H9 (cell line): ENCODE results near the gene IL3. TPM values are rescaled to one million over a fixed set of nuclear protein-coding genes. Genes with fewer than 3 reads are reported as not detected.

ENCODE experiments used
- DNase-seq: peaks from one replicate; pipeline ENCODE4 v3.0.0-alpha.2; 2017
- H2AFZ ChIP-seq: one replicate; pipeline ENCODE4 v1.6.1; 2013; ENCODE audit warnings: mild to moderate bottlenecking, low read length, control low read depth, moderate library complexity
- H2AK5ac ChIP-seq: 2 replicates; pipeline ENCODE4 v1.6.1; 2013; ENCODE audit warnings: low read length, control low read depth, mixed read lengths; ENCODE audit not compliant: insufficient read length
- H2BK120ac ChIP-seq: one replicate; pipeline ENCODE4 v1.6.1; 2013; ENCODE audit warnings: low read depth, mild to moderate bottlenecking, low read length, control low read depth, inconsistent platforms; ENCODE audit not compliant: poor library complexity, severe bottlenecking
- H2BK12ac ChIP-seq: 2 replicates; pipeline ENCODE4 v1.6.1; 2013; ENCODE audit warnings: low read length, control low read depth, mixed read lengths, low read depth; ENCODE audit not compliant: insufficient read length
- H2BK15ac ChIP-seq: 2 replicates; pipeline ENCODE4 v1.6.1; 2013; ENCODE audit warnings: low read depth, low read length, control low read depth
- H2BK20ac ChIP-seq: one replicate; pipeline ENCODE4 v1.6.1; 2013; ENCODE audit warnings: low read depth, mild to moderate bottlenecking, low read length, control low read depth, inconsistent platforms; ENCODE audit not compliant: poor library complexity, severe bottlenecking
- H2BK5ac ChIP-seq: 2 replicates; pipeline ENCODE4 v1.6.1; 2013; ENCODE audit warnings: low read length, control low read depth, mixed read lengths; ENCODE audit not compliant: insufficient read length
- H3K14ac ChIP-seq: 2 replicates; pipeline ENCODE4 v1.6.1; 2013; ENCODE audit warnings: low read length, control low read depth; ENCODE audit not compliant: insufficient read depth
- H3K18ac ChIP-seq: 2 replicates; pipeline ENCODE4 v1.6.1; 2013; ENCODE audit warnings: low read depth, mild to moderate bottlenecking, mixed read lengths, low read length, control low read depth; ENCODE audit not compliant: insufficient read length
- H3K23ac ChIP-seq: 2 replicates; pipeline ENCODE4 v1.6.1; 2013; ENCODE audit warnings: low read length, control low read depth, mixed read lengths, low read depth; ENCODE audit not compliant: insufficient read length
- H3K23me2 ChIP-seq: 2 replicates; pipeline ENCODE4 v1.6.1; 2013; ENCODE audit warnings: low read depth, mild to moderate bottlenecking, mixed read lengths, low read length, control low read depth; ENCODE audit not compliant: insufficient read length, poor library complexity, severe bottlenecking
- H3K27ac ChIP-seq: 2 replicates; pipeline ENCODE4 v1.5.1; 2013; ENCODE audit warnings: low read length, control low read depth, mixed read lengths, low read depth; ENCODE audit not compliant: insufficient read length
- H3K27me3 ChIP-seq: 2 replicates; pipeline ENCODE4 v1.6.1; 2013; ENCODE audit warnings: low read length, control low read depth, inconsistent platforms; ENCODE audit not compliant: insufficient read depth
- H3K4ac ChIP-seq: 2 replicates; pipeline ENCODE4 v1.6.1; 2013; ENCODE audit warnings: low read depth, mild to moderate bottlenecking, control low read depth, inconsistent platforms, low read length, moderate library complexity
- H3K4me1 ChIP-seq: 2 replicates; pipeline ENCODE4 v1.6.1; 2013; ENCODE audit warnings: low read length, control low read depth, inconsistent platforms; ENCODE audit not compliant: insufficient read depth
- H3K4me2 ChIP-seq: 2 replicates; pipeline ENCODE4 v1.6.1; 2013; ENCODE audit warnings: low read length, control low read depth, mixed read lengths; ENCODE audit not compliant: insufficient read length, insufficient read depth
- H3K56ac ChIP-seq: 2 replicates; pipeline ENCODE4 v1.6.1; 2013; ENCODE audit warnings: low read depth, mild to moderate bottlenecking, mixed read lengths, low read length, control low read depth; ENCODE audit not compliant: insufficient read length
- H3K79me1 ChIP-seq: 2 replicates; pipeline ENCODE4 v1.6.1; 2013; ENCODE audit warnings: low read depth, mild to moderate bottlenecking, moderate library complexity, low read length, control low read depth, inconsistent platforms; ENCODE audit not compliant: insufficient read depth, poor library complexity, severe bottlenecking
- H3K79me2 ChIP-seq: 2 replicates; pipeline ENCODE4 v1.6.1; 2013; ENCODE audit warnings: low read length, control low read depth, inconsistent platforms; ENCODE audit not compliant: insufficient read depth
- H3K9ac ChIP-seq: 2 replicates; pipeline ENCODE4 v1.6.1; 2013; ENCODE audit warnings: low read length, control low read depth, mixed read lengths; ENCODE audit not compliant: insufficient read length; ENCODE audit errors: extremely low read depth
- H3K9me3 ChIP-seq: one replicate; pipeline ENCODE4 v1.6.1; 2013; ENCODE audit warnings: low read depth, low read length, inconsistent platforms; ENCODE audit not compliant: control insufficient read depth
- H3T11ph ChIP-seq: one replicate; pipeline ENCODE4 v1.6.1; 2013; ENCODE audit warnings: mild to moderate bottlenecking, low read length, control low read depth, inconsistent platforms
- H4K20me1 ChIP-seq: one replicate; pipeline ENCODE4 v1.6.1; 2013; ENCODE audit not compliant: control insufficient read depth, insufficient read length, insufficient read depth
- H4K5ac ChIP-seq: 2 replicates; pipeline ENCODE4 v1.6.1; 2013; ENCODE audit warnings: low read depth, mild to moderate bottlenecking, mixed read lengths, low read length, control low read depth; ENCODE audit not compliant: insufficient read length
- H4K8ac ChIP-seq: replicated peaks from 2 replicates; pipeline ENCODE4 v1.6.1; 2013; ENCODE audit warnings: low read length, control low read depth, mixed read lengths, low read depth; ENCODE audit not compliant: insufficient read length
- H4K91ac ChIP-seq: 2 replicates; pipeline ENCODE4 v1.6.1; 2013; ENCODE audit warnings: low read depth, mild to moderate bottlenecking, moderate library complexity, mixed read lengths, low read length, control low read depth; ENCODE audit not compliant: insufficient read length
- H3K27ac Mint-ChIP-seq, 3 experiments: 2 replicates in 2 of 3; 3 replicates in 1 of 3; pipeline ENCODE4 v1.8.0; 2020 to 2021; ENCODE audit warnings: mixed read lengths in 3 of 3, mild to moderate bottlenecking in 1 of 3, moderate library complexity in 1 of 3
- H3K27me3 Mint-ChIP-seq: 2 replicates; pipeline ENCODE4 v1.8.0; 2021; ENCODE audit warnings: low read depth, mild to moderate bottlenecking, moderate library complexity, mixed read lengths
- H3K36me3 Mint-ChIP-seq, 3 experiments: 2 replicates in 2 of 3; 3 replicates in 1 of 3; pipeline ENCODE4 v1.8.0; 2020 to 2021; ENCODE audit warnings: low read depth in 3 of 3, mixed read lengths in 3 of 3; ENCODE audit not compliant: insufficient read depth in 1 of 3
- H3K4me1 Mint-ChIP-seq, 2 experiments: 2 replicates each; pipeline ENCODE4 v1.8.0; 2020; ENCODE audit warnings: mixed read lengths in 2 of 2
- H3K4me3 Mint-ChIP-seq, 2 experiments: 2 replicates in 1 of 2; 3 replicates in 1 of 2; pipeline ENCODE4 v1.8.0; 2020 to 2021; ENCODE audit warnings: mild to moderate bottlenecking in 2 of 2, mixed read lengths in 2 of 2, moderate library complexity in 1 of 2
- H3K9me3 Mint-ChIP-seq, 2 experiments: 2 replicates in 1 of 2; 3 replicates in 1 of 2; pipeline ENCODE4 v1.8.0; 2020; ENCODE audit warnings: mild to moderate bottlenecking in 2 of 2, mixed read lengths in 2 of 2, moderate library complexity in 1 of 2
- CTCF ChIP-seq: fragments of 200-600 bp; sonication (generic); conservative IDR thresholded peaks from 3 replicates; pipeline ENCODE4 v1.8.0; 2021; ENCODE audit warnings: antibody characterized with exemption, mild to moderate bottlenecking
- WGBS: extraction: QIAGEN DNeasy Blood & Tissue Kit; methylation state at CpG from one replicate; pipeline ENCODE4 v1.1.7; 2013; ENCODE audit warnings: missing lambda C conversion rate, low lambda C conversion rate, mixed read lengths; ENCODE audit not compliant: insufficient read length; ENCODE audit errors: extremely low coverage; 5-methylcytosine and 5-hydroxymethylcytosine counted together
- total RNA-seq: library from RNA; stranded (reverse); gene quantifications from 2 replicates; pipeline ENCODE4 v1.2.1, GENCODE V29; 2021

IL3 gene
- total RNA-seq, 1 experiment from 2014 or later, result not detected

- Histone ChIP-seq H2BK15ac (no peak overlapping the region), H3K18ac (no peak overlapping the region), H2BK12ac (no peak overlapping the region), H3K4me2 (no peak overlapping the region), H3K23ac (no peak overlapping the region), H4K8ac (no peak overlapping the region), H2AK5ac (no peak overlapping the region), H3K4ac (no peak overlapping the region), H3K27me3 (no peaks in the 10 kb centered on the region), H3K79me1 (no peaks in the 10 kb centered on the region), H3K27ac (no peak overlapping the region), H4K20me1 (no peaks in the 10 kb centered on the region), H3K9ac (no peak overlapping the region), H4K5ac (no peak overlapping the region), H3K56ac (no peak overlapping the region), H2AFZ (no peak overlapping the region), H4K91ac (no peak overlapping the region), H3K4me1 (no peaks in the 10 kb centered on the region), H2BK5ac (no peak overlapping the region), H3K9me3 (no peaks in the 10 kb centered on the region), H3K23me2 (no peaks in the 10 kb centered on the region), H2BK20ac (no peak overlapping the region), H2BK120ac (no peak overlapping the region), H3T11ph (no peak overlapping the region), H3K14ac (no peak overlapping the region), H3K79me2 (no peaks in the 10 kb centered on the region)
- Mint-ChIP-seq H3K36me3 (no peaks in the 10 kb centered on the region), H3K27ac (no peak overlapping the region), H3K27me3 (peaks cover 3% of the 10 kb centered on the region), H3K9me3 (no peaks in the 10 kb centered on the region), H3K4me1 (0 out of 4 replicates have a peak, but pooled peaks cover 0 to 3% of the 10 kb centered on the region in 2 experiments), H3K4me3 (no peak overlapping the region)
- TF ChIP-seq CTCF, result no peak
- DNase-seq, result peak; percentile 18
- no CpG with 5 or more reads among the region's 4 CpGs for WGBS
These were observed 7.0 kb upstream of the IL3 start for GRCh38 chr5:132053483-132053882.
